SK-N-SH (cell line): ENCODE measurements around the gene MT2A. TPM values are rescaled to one million over a fixed set of nuclear protein-coding genes. Genes with fewer than 3 reads are reported as not detected.

Experiments
- CTCF ChIA-PET: fragments of 300-600, 350-600 bp; formaldehyde crosslinking; extraction: SDS; loops from one replicate; lab custom pipeline; 2021; lab: Yijun Ruan, JAX
- POLR2A ChIA-PET: fragments of 350-600 bp; sonication (Branson Sonifier 250); formaldehyde crosslinking; extraction: SDS; loops from one replicate; lab custom pipeline; 2020; ENCODE audit warnings: antibody characterized with exemption, inconsistent platforms; lab: Yijun Ruan, JAX
- DNase-seq: peaks from one replicate; pipeline ENCODE4 v3.0.0; 2012
- H2AFZ ChIP-seq: fragments of 200-600 bp; sonication (generic); 2 replicates; pipeline ENCODE4 v1.8.1; 2016; ENCODE audit warnings: antibody characterized with exemption, mild to moderate bottlenecking, low read depth
- H3F3A ChIP-seq: fragments of 200-600 bp; sonication (generic); replicated peaks from 2 replicates; pipeline ENCODE3; 2016; ENCODE audit warnings: antibody characterized with exemption, mild to moderate bottlenecking; ENCODE audit not compliant: insufficient read depth
- H3K27ac ChIP-seq, 2 experiments: fragments of 200-500 bp in 1 of 2; fragments of 200-600 bp in 1 of 2; sonication (Bioruptor generic) in 1 of 2; sonication (generic), shearing (Covaris generic) in 1 of 2; 2 replicates each; pipeline versions ENCODE4 v1.5.1 to v1.6.1; 2014 to 2016; ENCODE audit warnings: low read depth in 2 of 2, inconsistent platforms in 1 of 2, low read length in 1 of 2, mild to moderate bottlenecking in 1 of 2, mixed read lengths in 1 of 2
- H3K27me3 ChIP-seq: fragments of 200-600 bp; sonication (generic), shearing (Covaris generic); 2 replicates; pipeline ENCODE4 v1.6.1; 2016; ENCODE audit warnings: mixed run types; ENCODE audit not compliant: insufficient read depth
- H3K36me3 ChIP-seq, 2 experiments: fragments of 200-500 bp in 1 of 2; fragments of 200-600 bp in 1 of 2; sonication (Bioruptor generic) in 1 of 2; sonication (generic) in 1 of 2; replicated peaks in 1 of 2; 2 replicates each; pipeline versions ENCODE3 to v1.5.1; 2014 to 2016; ENCODE audit warnings: low read length in 1 of 2, mild to moderate bottlenecking in 1 of 2; ENCODE audit not compliant: insufficient read depth in 2 of 2, control insufficient read depth in 1 of 2
- H3K4me1 ChIP-seq, 2 experiments: fragments of 200-500 bp in 1 of 2; fragments of 200-600 bp in 1 of 2; sonication (Bioruptor generic) in 1 of 2; sonication (generic), shearing (Covaris generic) in 1 of 2; 2 replicates each; pipeline versions ENCODE4 v1.5.1 to v1.6.1; 2014 to 2016; ENCODE audit warnings: low read depth in 1 of 2, low read length in 1 of 2, mixed run types in 1 of 2; ENCODE audit not compliant: insufficient read depth in 2 of 2, control insufficient read depth in 1 of 2
- H3K4me2 ChIP-seq: fragments of 200-600 bp; sonication (generic), shearing (Covaris generic); 2 replicates; pipeline ENCODE4 v1.6.1; 2017; ENCODE audit warnings: mixed run types
- H3K4me3 ChIP-seq, 2 experiments: fragments of 200-500 bp in 1 of 2; fragments of 200-600 bp in 1 of 2; sonication (Bioruptor generic) in 1 of 2; sonication (generic), shearing (Covaris generic) in 1 of 2; 2 replicates each; pipeline versions ENCODE4 v1.5.1 to v1.8.1; 2014 to 2016; ENCODE audit warnings: low read depth in 2 of 2, inconsistent platforms in 1 of 2, low read length in 1 of 2, mild to moderate bottlenecking in 1 of 2, mixed read lengths in 1 of 2, moderate library complexity in 1 of 2
- H3K79me2 ChIP-seq: fragments of 200-600 bp; sonication (generic); 2 replicates; pipeline ENCODE4 v1.8.1; 2017; ENCODE audit warnings: mild to moderate bottlenecking; ENCODE audit not compliant: insufficient read depth
- H3K9ac ChIP-seq: fragments of 200-600 bp; sonication (generic); 2 replicates; pipeline ENCODE4 v1.6.1; 2017; ENCODE audit warnings: mixed run types
- H3K9me2 ChIP-seq: fragments of 200-600 bp; sonication (generic); 2 replicates; pipeline ENCODE4 v1.6.1; 2017; ENCODE audit warnings: mixed run types
- H3K9me3 ChIP-seq: fragments of 200-600 bp; sonication (generic); 2 replicates; pipeline ENCODE4 v1.6.1; 2017; ENCODE audit warnings: mixed run types, mild to moderate bottlenecking, moderate library complexity
- H4K20me1 ChIP-seq: fragments of 200-600 bp; sonication (generic); 2 replicates; pipeline ENCODE4 v1.6.1; 2017; ENCODE audit warnings: mild to moderate bottlenecking, mixed run types; ENCODE audit not compliant: insufficient read depth
- CHD2 ChIP-seq: fragments of 150-350 bp; IDR thresholded peaks from 2 replicates; pipeline ENCODE4 v1.6.1; 2018; ENCODE audit warnings: low read length; ENCODE audit not compliant: partially characterized antibody
- EP300 ChIP-seq, 2 experiments: IDR thresholded peaks; 2 replicates each; pipeline versions ENCODE4 v1.4.0 to v1.6.1; 2012; ENCODE audit warnings: borderline replicate concordance in 1 of 2, low read depth in 1 of 2, low read length in 1 of 2
- EZH2phosphoT487 ChIP-seq: fragments of 200-600 bp; sonication (generic); IDR thresholded peaks from 2 replicates; pipeline ENCODE4 v1.6.1; 2017; ENCODE audit warnings: low read depth, mixed run types, mild to moderate bottlenecking, antibody characterized with exemption, moderate library complexity, borderline replicate concordance
- FOSL2 ChIP-seq: IDR thresholded peaks from 2 replicates; pipeline ENCODE4 v1.4.0; 2012; ENCODE audit warnings: low read depth, mild to moderate bottlenecking, moderate library complexity, borderline replicate concordance
- FOXJ3 ChIP-seq: sonication (generic); formaldehyde crosslinking; IDR thresholded peaks from 2 replicates; pipeline ENCODE4 v1.5.1; 2020; ENCODE audit warnings: mild to moderate bottlenecking, missing genetic modification reagents
- FOXM1 ChIP-seq: IDR thresholded peaks from 2 replicates; pipeline ENCODE4 v1.4.0; 2012; ENCODE audit warnings: low read depth, mild to moderate bottlenecking
- GABPA ChIP-seq: IDR thresholded peaks from 2 replicates; pipeline ENCODE4 v1.4.0; 2012; ENCODE audit warnings: low read depth, mild to moderate bottlenecking
- GATA2 ChIP-seq: sonication (generic); formaldehyde crosslinking; IDR thresholded peaks from 2 replicates; pipeline ENCODE4 v1.5.0; 2020; ENCODE audit warnings: mild to moderate bottlenecking, missing genetic modification reagents
- JUND ChIP-seq: IDR thresholded peaks from 2 replicates; pipeline ENCODE4 v1.4.0; 2012
- MAX ChIP-seq: IDR thresholded peaks from 2 replicates; pipeline ENCODE4 v1.4.0; 2012; ENCODE audit warnings: low read depth
- MEF2A ChIP-seq: IDR thresholded peaks from 2 replicates; pipeline ENCODE4 v1.4.0; 2012; ENCODE audit warnings: low read depth, borderline replicate concordance
- MXI1 ChIP-seq: IDR thresholded peaks from 2 replicates; pipeline ENCODE4 v1.6.1; 2012; ENCODE audit warnings: mild to moderate bottlenecking, low read depth, low read length, improper control_type of control experiment
- NFIC ChIP-seq: IDR thresholded peaks from 2 replicates; pipeline ENCODE4 v1.4.0; 2012; ENCODE audit warnings: borderline replicate concordance
- NRF1 ChIP-seq: IDR thresholded peaks from 2 replicates; pipeline ENCODE4 v1.6.1; 2012; ENCODE audit warnings: low read depth, mild to moderate bottlenecking, low read length
- RAD21 ChIP-seq: IDR thresholded peaks from 2 replicates; pipeline ENCODE4 v1.6.1; 2012; ENCODE audit warnings: mild to moderate bottlenecking, low read length
- RCOR1 ChIP-seq: fragments of 150-350 bp; IDR thresholded peaks from 2 replicates; pipeline ENCODE4 v1.6.1; 2017; ENCODE audit warnings: antibody characterized with exemption, low read length
- REST ChIP-seq: IDR thresholded peaks from 2 replicates; pipeline ENCODE4 v1.6.1; 2012; ENCODE audit warnings: mild to moderate bottlenecking, low read depth, low read length, moderate library complexity
- RFX5 ChIP-seq: IDR thresholded peaks from 2 replicates; pipeline ENCODE4 v1.6.1; 2012; ENCODE audit warnings: mild to moderate bottlenecking, improper control_type of control experiment, low read length
- RXRA ChIP-seq: IDR thresholded peaks from 2 replicates; pipeline ENCODE4 v1.4.0; 2012; ENCODE audit warnings: low read depth, mild to moderate bottlenecking, borderline replicate concordance
- SMC3 ChIP-seq: IDR thresholded peaks from 2 replicates; pipeline ENCODE4 v1.6.1; 2012; ENCODE audit warnings: low read depth, low read length, improper control_type of control experiment
- TCF12 ChIP-seq: IDR thresholded peaks from 2 replicates; pipeline ENCODE4 v1.4.0; 2012
- TEAD4 ChIP-seq: IDR thresholded peaks from 2 replicates; pipeline ENCODE4 v1.4.0; 2012; ENCODE audit warnings: mild to moderate bottlenecking, borderline replicate concordance; ENCODE audit not compliant: insufficient read depth
- YY1 ChIP-seq: IDR thresholded peaks from 2 replicates; pipeline ENCODE4 v1.4.0; 2012; ENCODE audit warnings: low read depth, mild to moderate bottlenecking
- WGBS: methylation state at CpG from one replicate; pipeline ENCODE4 v1.1.6; 2017; ENCODE audit warnings: low lambda C conversion rate; 5-methylcytosine and 5-hydroxymethylcytosine counted together
- polyA plus RNA-seq, 3 experiments: library from polyadenylated mRNA; depleted of rRNA; stranded (reverse); fragments of >200 nt; gene quantifications; 2 replicates each; pipeline ENCODE4 v1.2.3, GENCODE V29; 2012

MT2A gene
- polyA plus RNA-seq, 1 of the 3 experiments (the other 2 are of a cell fraction): 133 TPM

GRCh38 chr16:56583351-56584168 lies 24.8 kb upstream of the MT2A start:
- no peak for DNase-seq
- no peaks in the 10 kb centered on the region for H3K4me1 ChIP-seq
- ChIA-PET POLR2A (no interaction called here), CTCF (interaction anchor here (1.8 kb wide), 1 partner anchor 118 kb away, joined by 8 read pairs; no protein-coding TSS in a partner anchor)
- no peaks in the 10 kb centered on the region for H3F3A ChIP-seq
- no peaks in the 10 kb centered on the region for H3K79me2 ChIP-seq
- no peak overlapping the region for H3K9ac ChIP-seq
- WGBS: 88% methylated on average over 11 of the region's 11 CpGs
- no peaks in the 10 kb centered on the region for H4K20me1 ChIP-seq
- H3K27ac ChIP-seq: no peak overlapping the region
- no peaks in the 10 kb centered on the region for H3K9me3 ChIP-seq
- TF ChIP-seq MAX (no peak), FOSL2 (no peak), RCOR1 (no peak), REST (no peak), TCF12 (no peak), GABPA (no peak)
- H3K27me3 ChIP-seq: no peaks in the 10 kb centered on the region; the same call in 1 of the 2 replicates
- no peak overlapping the region for H2AFZ ChIP-seq
- H3K4me2 ChIP-seq: no peak overlapping the region
- H3K9me2 ChIP-seq: no peaks in the 10 kb centered on the region
- H3K36me3 ChIP-seq: no peaks in the 10 kb centered on the region
- no peak overlapping the region; a peak in 1 of 4 replicates for H3K4me3 ChIP-seq

DNA sequence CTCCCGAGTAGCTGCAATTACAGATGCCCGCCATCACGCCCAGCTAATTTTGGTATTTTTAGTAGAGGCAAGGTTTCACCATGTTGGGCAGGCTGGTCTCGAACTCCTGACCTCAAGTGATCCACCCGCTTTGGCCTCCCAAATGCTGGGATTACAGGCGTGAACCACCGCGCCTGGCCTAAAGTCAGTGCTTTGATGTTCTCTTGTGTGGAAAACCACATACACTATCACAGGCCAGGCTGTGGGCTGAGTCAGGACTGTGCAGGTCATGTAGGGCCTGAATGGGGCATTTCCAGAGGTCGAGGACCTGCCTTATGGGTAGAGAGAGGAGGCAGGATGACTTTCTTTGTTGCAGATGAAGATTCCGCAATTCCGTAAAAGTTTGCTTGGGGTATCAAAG lies 24.1 kb upstream of the MT2A start:
- Histone ChIP-seq H4K20me1 (no peaks in the 10 kb centered on the region), H2AFZ (no peak overlapping the region), H3F3A (no peaks in the 10 kb centered on the region), H3K79me2 (no peaks in the 10 kb centered on the region), H3K4me1 (peaks cover 0 to 3% of the 10 kb centered on the region in 2 experiments; a peak in 1 of 4 replicates), H3K4me2 (no peak overlapping the region), H3K4me3 (no peak overlapping the region; a peak in 1 of 4 replicates), H3K27me3 (no peaks in the 10 kb centered on the region; the same call in 1 of the 2 replicates), H3K9me2 (no peaks in the 10 kb centered on the region), H3K27ac (no peak overlapping the region), H3K9me3 (no peaks in the 10 kb centered on the region), H3K36me3 (no peaks in the 10 kb centered on the region), H3K9ac (no peak overlapping the region)
- WGBS: 83% methylated on average over 11 of the region's 11 CpGs
- POLR2A ChIA-PET: no interaction called here
- TF ChIP-seq RAD21 (no peak), MXI1 (no peak), RXRA (no peak), CHD2 (no peak), MEF2A (no peak), JUND (no peak), NFIC (no peak), TEAD4 (no peak), GATA2 (CRISPR knock-in tag) (no peak), EZH2phosphoT487 (no peak), NRF1 (no peak), YY1 (no peak), FOXM1 (no peak), EP300 (IDR thresholded peaks at IDR 0.05; ENCODE audit: borderline replicate concordance in 1 of 2, low read depth in 1 of 2, low read length in 1 of 2) (no peak), FOXJ3 (no peak), RCOR1 (no peak), FOSL2 (no peak), RFX5 (no peak), SMC3 (no peak), TCF12 (no peak)
- no peak for DNase-seq
- CTCF ChIA-PET: interaction anchor here (1.5 to 1.8 kb wide), 3 partner anchors 8 to 17 kb away, joined by 4 to 7 read pairs (median 6); no protein-coding TSS in a partner anchor
